HepG2 (cell line): ENCODE measurements around the gene NUDCD2. TPM values are rescaled to one million over a fixed set of nuclear protein-coding genes. Genes with fewer than 3 reads are reported as not detected.

ENCODE experiments used
- ATAC-seq: fragments of 200-7000 bp; cut with Tn5 transposase; 3 replicates; pipeline ENCODE4 v1.9.1; 2020; ENCODE audit warnings: mild to moderate bottlenecking, moderate library complexity
- BruUV-seq: library from RNA; stranded (reverse); fragments of 400-500 nt; replicated peaks from 2 replicates; lab custom pipeline; 2021; lab: Mats Ljungman, UMichigan
- CTCF ChIA-PET: fragments of 300-600 bp; formaldehyde crosslinking; extraction: SDS; loops from one replicate; lab custom pipeline; 2021; ENCODE audit warnings: low total read pairs, inconsistent platforms, low intra/inter-chr PET ratio; lab: Yijun Ruan, JAX
- POLR2A ChIA-PET: fragments of 350-600 bp; sonication (Branson Sonifier 250); formaldehyde crosslinking; loops from one replicate; lab custom pipeline; 2020; ENCODE audit warnings: antibody characterized with exemption, inconsistent platforms; lab: Yijun Ruan, JAX
- DNase-seq: peaks from one replicate; pipeline ENCODE4 v3.0.0-alpha.2; 2015; ENCODE audit warnings: low spot score
- FAIRE-seq: peaks from 3 replicates; lab custom pipeline; 2011; peaks lifted over from hg19 to GRCh38; lab: Jason Lieb, UNC
- H2AFZ ChIP-seq: one replicate; pipeline ENCODE4 v1.6.1; 2011; ENCODE audit warnings: low read length, inconsistent platforms
- H3K27ac ChIP-seq: fragments of 300-600 bp; 3 replicates; pipeline ENCODE4 v1.8.0; 2011; ENCODE audit warnings: mixed run types, mild to moderate bottlenecking, mixed read lengths, low read length, inconsistent platforms; ENCODE audit not compliant: insufficient read depth; ENCODE audit errors: extremely low read length
- H3K27me3 ChIP-seq, 2 experiments: fragments of 200-600 bp in 1 of 2; 2 replicates in 1 of 2; 3 replicates in 1 of 2; pipeline versions ENCODE4 v1.6.0 to v1.8.0; 2011; ENCODE audit warnings: low read length in 2 of 2, mild to moderate bottlenecking in 2 of 2, moderate library complexity in 2 of 2, inconsistent platforms in 1 of 2; ENCODE audit not compliant: insufficient read depth in 2 of 2, control insufficient read depth in 1 of 2
- H3K36me3 ChIP-seq, 2 experiments: fragments of 200-600 bp in 1 of 2; replicated peaks in 1 of 2; 2 replicates in 1 of 2; 3 replicates in 1 of 2; pipeline versions ENCODE4 v1.5.1 to v1.8.0; 2011; ENCODE audit warnings: low read length in 2 of 2, inconsistent platforms in 1 of 2; ENCODE audit not compliant: insufficient read depth in 2 of 2, control insufficient read depth in 1 of 2
- H3K4me1 ChIP-seq: 2 replicates; pipeline ENCODE4 v1.5.1; 2012; ENCODE audit warnings: low read length, inconsistent platforms; ENCODE audit not compliant: insufficient read depth
- H3K4me2 ChIP-seq: 2 replicates; pipeline ENCODE4 v1.6.0; 2011; ENCODE audit warnings: low read depth, low read length, inconsistent platforms
- H3K4me3 ChIP-seq, 3 experiments: fragments of 200-600 bp in 1 of 3; sonication (generic), shearing (Covaris generic) in 1 of 3; replicated peaks in 1 of 3; 2 replicates each; pipeline ENCODE4 v1.5.1; 2011 to 2016; ENCODE audit warnings: low read length in 3 of 3, inconsistent platforms in 2 of 3, low read depth in 2 of 3, mild to moderate bottlenecking in 2 of 3, control low read depth in 1 of 3, mixed read lengths in 1 of 3; ENCODE audit not compliant: insufficient read depth in 1 of 3
- H3K79me2 ChIP-seq: one replicate; pipeline ENCODE4 v1.6.1; 2011; ENCODE audit warnings: low read length, inconsistent platforms; ENCODE audit not compliant: insufficient read depth
- H3K9ac ChIP-seq: 2 replicates; pipeline ENCODE4 v1.6.0; 2011; ENCODE audit warnings: mild to moderate bottlenecking, low read depth, low read length, inconsistent platforms; ENCODE audit not compliant: insufficient read depth
- H3K9me3 ChIP-seq: 2 replicates; pipeline ENCODE4 v1.5.1; 2012; ENCODE audit warnings: mild to moderate bottlenecking, low read length
- H4K20me1 ChIP-seq: 2 replicates; pipeline ENCODE4 v1.6.0; 2011; ENCODE audit warnings: inconsistent platforms, mild to moderate bottlenecking, low read length, moderate library complexity; ENCODE audit not compliant: insufficient read depth
- GPN1 ChIP-seq: sonication (generic); formaldehyde crosslinking; IDR thresholded peaks from 2 replicates; pipeline ENCODE4 v1.5.1; 2020; ENCODE audit warnings: missing genetic modification reagents, borderline replicate concordance
- RBFOX2 ChIP-seq: fragments of 200-400 bp; formaldehyde crosslinking; IDR thresholded peaks from 2 replicates; pipeline ENCODE4 v1.6.1; 2017; ENCODE audit warnings: low read depth, mild to moderate bottlenecking, low read length
- SIX4 ChIP-seq: sonication (generic); formaldehyde crosslinking; IDR thresholded peaks from 2 replicates; pipeline ENCODE4 v1.4.0; 2020; ENCODE audit warnings: missing genetic modification reagents
- TCF7 ChIP-seq: sonication (generic); IDR thresholded peaks from 2 replicates; pipeline ENCODE4 v1.6.1; 2016; ENCODE audit warnings: antibody characterized with exemption, low read depth
- TEF ChIP-seq: sonication (generic); formaldehyde crosslinking; IDR thresholded peaks from 2 replicates; pipeline ENCODE4 v1.5.0; 2020; ENCODE audit warnings: missing genetic modification reagents
- ZFP36L2 ChIP-seq: sonication (generic); formaldehyde crosslinking; IDR thresholded peaks from 2 replicates; pipeline ENCODE4 v1.4.0; 2020; ENCODE audit warnings: missing genetic modification reagents
- ZXDC ChIP-seq: sonication (generic); formaldehyde crosslinking; IDR thresholded peaks from 2 replicates; pipeline ENCODE4 v1.5.0; 2020; ENCODE audit warnings: mild to moderate bottlenecking, missing genetic modification reagents
- WGBS: methylation state at CpG from one replicate; pipeline ENCODE4 v1.1.6; 2017; ENCODE audit warnings: low lambda C conversion rate; 5-methylcytosine and 5-hydroxymethylcytosine counted together
- in situ Hi-C: cut with HindIII; loops from 2 replicates; pipeline ENCODE4 v1.10.0; 2017; ENCODE audit warnings: low pct_unique_long_range_greater_than_20kb; ENCODE audit not compliant: extremely low pct_ligation_motif_present
- intact Hi-C: fragments of 100-400 bp; cut with micrococcal nuclease; formaldehyde crosslinking; loops from one replicate; pipeline ENCODE4 v1.10.0; 2022; ENCODE audit not compliant: unreplicated experiment
- polyA plus RNA-seq, 8 experiments: library from polyadenylated mRNA; depleted of rRNA in 3 of 8; stranded (reverse) in 7 of 8; unstranded in 1 of 8; fragments of >200 nt; fragmentation: Illumina TruSeq in 4 of 8; extraction: Trizol in 4 of 8; gene quantifications; 2 replicates each; pipeline versions ENCODE4 v1.2.1 to v1.2.3, GENCODE V29; 2011 to 2016; ENCODE audit warnings: low read depth in 4 of 8, missing spikeins in 1 of 8, mixed read lengths in 1 of 8; ENCODE audit not compliant: insufficient read depth in 1 of 8
- total RNA-seq, 5 experiments: library from RNA; depleted of rRNA; stranded (reverse); fragments of >200 nt; fragmentation: Illumina TruSeq; extraction: Trizol; gene quantifications; 2 replicates each; pipeline ENCODE4 v1.2.3, GENCODE V29; 2016; ENCODE audit warnings: low read depth in 1 of 5

NUDCD2 gene
- total and polyA plus RNA-seq, 2 of the 13 experiments (the other 11 are each of a cell fraction or from before 2014, with no cell fraction given): 14.8 to 39.2 TPM

- no peak for TF ChIP-seq ZXDC
- no peak for TF ChIP-seq TCF7
- TF ChIP-seq ZFP36L2 (CRISPR knock-in tag): no peak
- no peak for TF ChIP-seq TEF (CRISPR knock-in tag)
- TF ChIP-seq GPN1 (CRISPR knock-in tag): no peak
- TF ChIP-seq, all 625 proteins: peak for 0
Observed at GRCh38 chr5:163445345-163445744, 14.6 kb downstream of the NUDCD2 start (continued).

GRCh38 chr5:163444526-163444925, 15.4 kb downstream of the NUDCD2 start:
- Histone ChIP-seq H3K79me2 (peaks cover 23% of the 10 kb centered on the region), H3K4me3 (no peak overlapping the region)
- no peak for DNase-seq
- no peak for TF ChIP-seq SIX4 (CRISPR knock-in tag)
- TF ChIP-seq RBFOX2: 0 out of 2 replicates have a peak, but pooled peaks have one; percentile 47
- TF ChIP-seq, all 625 proteins: peak for 1
- ATAC-seq (peak; percentile 38; the same call in 2 of the 3 replicates), FAIRE-seq (no peak)
- no peaks in the 10 kb centered on the region for H3K9me3 ChIP-seq
- no peaks in the 10 kb centered on the region for H3K27me3 ChIP-seq
- in situ Hi-C loops (no loop called here), intact Hi-C loops (no loop called here)
- ChIA-PET CTCF (no interaction called here), POLR2A (interaction anchor here (9.3 kb wide), 1 partner anchor 15 kb away, joined by 182 read pairs; the partner anchor contains the start of genes HMMR and NUDCD2)
- BruUV-seq: TSS peak; percentile 0
- peaks cover 20% of the 10 kb centered on the region for H3K4me1 ChIP-seq
- no peak overlapping the region for H3K27ac ChIP-seq
- H3K9ac ChIP-seq: no peak overlapping the region
- peaks cover 2 to 47% of the 10 kb centered on the region in 2 experiments; a peak in 3 of 5 replicates for H3K36me3 ChIP-seq
- peaks cover 18% of the 10 kb centered on the region for H4K20me1 ChIP-seq
- H2AFZ ChIP-seq: no peak overlapping the region
- H3K4me2 ChIP-seq: no peak overlapping the region
- 96% methylated on average over 1 of the region's 1 CpG for WGBS
